ENCODE measurements around the gene PPWD1.

- TF ChIP-seq CTCF (IDR thresholded peaks at IDR 0.05), result no peak
- TF ChIP-seq ZFX (IDR thresholded peaks at IDR 0.05; ENCODE audit: borderline replicate concordance), result no peak
Measured at GRCh38 chr5:65539827-65540226, 23.3 kb upstream of the PPWD1 start.

All from 22Rv1 (cell line).